Activated effector memory CD4-positive, alpha-beta T cell treated with anti-CD3 and anti-CD28 coated beads, Interleukin-2, amount 50 U/mL, for 16 hours (primary cell): ENCODE data around the gene ANKRD11.
"Not testable (repeated sequence)": the region's sequence is repeated elsewhere in the genome, so short reads cannot be mapped to it uniquely, and the experiment has no call there.

ENCODE experiments used
- DNase-seq: peaks from one replicate; pipeline ENCODE4 v3.0.0-alpha.2; 2020

Gene ANKRD11

GRCh38 chr16:89449726-89450335 lies 40.5 kb downstream of the ANKRD11 start:
- DNase-seq, result no peak

- no peak for DNase-seq
These were observed 41.7 kb downstream of the ANKRD11 start for GRCh38 chr16:89448656-89449055.

GRCh38 chr16:89446975-89447293 lies 43.4 kb downstream of the ANKRD11 start:
- DNase-seq, result no peak

- DNase-seq, result peak; percentile 71
These were observed 44.0 kb downstream of the ANKRD11 start for GRCh38 chr16:89446136-89446974.

GRCh38 chr16:89445166-89445565 lies 45.2 kb downstream of the ANKRD11 start:
- DNase-seq, result no peak

GRCh38 chr16:89444728-89445127 lies 45.6 kb downstream of the ANKRD11 start:
- DNase-seq, result no peak

GRCh38 chr16:89444151-89444723 lies 46.1 kb downstream of the ANKRD11 start:
- no peak for DNase-seq

- DNase-seq, result no peak
These were observed 46.7 kb downstream of the ANKRD11 start for GRCh38 chr16:89443727-89444084.

GRCh38 chr16:89442990-89443726 lies 47.2 kb downstream of the ANKRD11 start:
- DNase-seq, result no peak

GRCh38 chr16:89442588-89442987 lies 47.8 kb downstream of the ANKRD11 start:
- DNase-seq, result no peak

GRCh38 chr16:89439659-89440058 lies 50.7 kb downstream of the ANKRD11 start:
- DNase-seq, result no peak

GRCh38 chr16:89437991-89438390 lies 52.4 kb downstream of the ANKRD11 start:
- no peak for DNase-seq

- no peak for DNase-seq
These were observed 52.9 kb downstream of the ANKRD11 start for GRCh38 chr16:89437251-89437987.

- no peak for DNase-seq
These were observed 54.0 kb downstream of the ANKRD11 start for GRCh38 chr16:89436366-89436765.

- DNase-seq, result not testable (repeated sequence)
These were observed 55.3 kb downstream of the ANKRD11 start for GRCh38 chr16:89435059-89435458.

GRCh38 chr16:89434490-89434889 lies 55.9 kb downstream of the ANKRD11 start:
- no peak for DNase-seq

GRCh38 chr16:89433363-89433984 lies 56.9 kb downstream of the ANKRD11 start:
- DNase-seq, result not testable (repeated sequence)

- DNase-seq, result no peak
These were observed 58.7 kb downstream of the ANKRD11 start for GRCh38 chr16:89431630-89432029.

- no peak for DNase-seq
These were observed 59.2 kb downstream of the ANKRD11 start for GRCh38 chr16:89431158-89431584.

GRCh38 chr16:89430436-89431157 lies 59.8 kb downstream of the ANKRD11 start:
- DNase-seq, result no peak

- not testable (repeated sequence) for DNase-seq
These were observed 61.8 kb downstream of the ANKRD11 start for GRCh38 chr16:89428605-89429004.
